ENCODE results near the gene DSC3.
"Not testable (repeated sequence)": the region's sequence is repeated elsewhere in the genome, so short reads cannot be mapped to it uniquely, and the experiment has no call there.

The DSC3 gene

GRCh38 chr18:31030574-31031278 lies 11.8 kb downstream of the DSC3 start:
- no peak for DNase-seq (ENCODE audit: low read depth)
- TF ChIP-seq, protein P1, sequence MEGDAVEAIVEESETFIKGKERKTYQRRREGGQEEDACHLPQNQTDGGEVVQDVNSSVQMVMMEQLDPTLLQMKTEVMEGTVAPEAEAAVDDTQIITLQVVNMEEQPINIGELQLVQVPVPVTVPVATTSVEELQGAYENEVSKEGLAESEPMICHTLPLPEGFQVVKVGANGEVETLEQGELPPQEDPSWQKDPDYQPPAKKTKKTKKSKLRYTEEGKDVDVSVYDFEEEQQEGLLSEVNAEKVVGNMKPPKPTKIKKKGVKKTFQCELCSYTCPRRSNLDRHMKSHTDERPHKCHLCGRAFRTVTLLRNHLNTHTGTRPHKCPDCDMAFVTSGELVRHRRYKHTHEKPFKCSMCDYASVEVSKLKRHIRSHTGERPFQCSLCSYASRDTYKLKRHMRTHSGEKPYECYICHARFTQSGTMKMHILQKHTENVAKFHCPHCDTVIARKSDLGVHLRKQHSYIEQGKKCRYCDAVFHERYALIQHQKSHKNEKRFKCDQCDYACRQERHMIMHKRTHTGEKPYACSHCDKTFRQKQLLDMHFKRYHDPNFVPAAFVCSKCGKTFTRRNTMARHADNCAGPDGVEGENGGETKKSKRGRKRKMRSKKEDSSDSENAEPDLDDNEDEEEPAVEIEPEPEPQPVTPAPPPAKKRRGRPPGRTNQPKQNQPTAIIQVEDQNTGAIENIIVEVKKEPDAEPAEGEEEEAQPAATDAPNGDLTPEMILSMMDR (IDR thresholded peaks at IDR 0.05; ENCODE audit: low read depth, low read length, missing control alignments), result no peak
- H3K4me3 ChIP-seq (ENCODE audit: low read depth, low read length), result no peak overlapping the region

GRCh38 chr18:31015715-31016434 lies 26.7 kb downstream of the DSC3 start:
- no peak for DNase-seq (ENCODE audit: low read depth)
- no peak overlapping the region for H3K4me3 ChIP-seq (ENCODE audit: low read depth, low read length)
- TF ChIP-seq, protein P1 (IDR thresholded peaks at IDR 0.05; ENCODE audit: low read depth, low read length, missing control alignments), result no peak

- not testable (repeated sequence) for DNase-seq (ENCODE audit: low read depth); H3K4me3 ChIP-seq (ENCODE audit: low read depth, low read length)
These were observed 31.1 kb downstream of the DSC3 start for GRCh38 chr18:31011455-31011854.

DNA sequence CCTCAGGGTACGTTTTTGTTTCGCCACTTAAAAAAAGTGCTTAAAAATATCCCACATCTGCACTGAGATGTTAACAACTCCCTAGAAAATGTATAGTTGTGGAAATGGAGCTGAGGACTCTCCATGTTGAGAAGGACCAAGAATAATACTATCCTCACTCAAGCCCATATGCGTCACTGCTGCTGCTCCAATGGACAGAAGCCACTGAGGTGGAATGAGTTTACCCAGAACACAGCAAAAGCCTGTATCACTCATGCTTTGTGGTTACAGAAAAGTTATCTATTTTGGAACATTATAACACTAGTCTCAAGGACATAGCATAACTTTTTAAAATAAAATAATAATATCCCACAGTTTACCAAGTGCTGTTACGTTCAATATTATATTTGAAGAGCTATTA lies 31.9 kb downstream of the DSC3 start:
- no peak overlapping the region for H3K4me3 ChIP-seq (ENCODE audit: low read depth, low read length)
- no peak for DNase-seq (ENCODE audit: low read depth)
- TF ChIP-seq, protein P1 (IDR thresholded peaks at IDR 0.05; ENCODE audit: low read depth, low read length, missing control alignments), result no peak

- no peak overlapping the region for H3K4me3 ChIP-seq (ENCODE audit: low read depth, low read length)
- TF ChIP-seq, protein P1 (IDR thresholded peaks at IDR 0.05; ENCODE audit: low read depth, low read length, missing control alignments), result no peak
- no peak for DNase-seq (ENCODE audit: low read depth)
These were observed 42.5 kb downstream of the DSC3 start for GRCh38 chr18:30999887-31000628.

DNA sequence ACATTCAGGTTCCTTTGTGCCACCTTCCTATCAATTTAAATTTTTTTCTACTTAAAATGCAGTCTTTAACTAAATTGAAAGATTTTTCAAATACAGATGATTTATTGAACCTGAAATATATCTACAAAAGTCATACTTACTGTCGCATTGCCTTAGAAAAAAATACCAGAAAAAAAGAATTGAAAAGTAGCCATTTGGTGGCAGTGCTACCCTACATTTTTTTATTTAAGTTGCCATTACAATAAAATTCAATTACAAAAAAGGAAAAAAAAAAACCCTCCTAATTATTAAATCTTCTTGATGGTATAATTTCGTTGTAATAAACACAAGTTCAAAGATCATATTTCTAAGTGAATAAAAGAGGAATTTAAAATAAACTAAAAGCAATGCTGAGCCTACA lies 43.4 kb downstream of the DSC3 start:
- DNase-seq (ENCODE audit: low read depth), result no peak
- H3K4me3 ChIP-seq (ENCODE audit: low read depth, low read length), result no peak overlapping the region
- TF ChIP-seq, protein P1 (IDR thresholded peaks at IDR 0.05; ENCODE audit: low read depth, low read length, missing control alignments), result no peak

GRCh38 chr18:30997223-30997622 lies 45.3 kb downstream of the DSC3 start:
- TF ChIP-seq, protein P1 (IDR thresholded peaks at IDR 0.05; ENCODE audit: low read depth, low read length, missing control alignments), result no peak
- no peak overlapping the region for H3K4me3 ChIP-seq (ENCODE audit: low read depth, low read length)
- DNase-seq (ENCODE audit: low read depth), result no peak

Data from GM12864 (cell line).